Measurements from ENCODE around the gene CPSF7. TPM values are rescaled to one million over a fixed set of nuclear protein-coding genes. Genes with fewer than 3 reads are reported as not detected.

Gene CPSF7
- polyA plus RNA-seq, 1 of the 3 experiments (the other 2 are of a cell fraction): 44.0 TPM

GRCh38 chr11:61406991-61407728 lies 22.6 kb downstream of the CPSF7 start:
- no peak overlapping the region for H3K9ac ChIP-seq
- H3K27me3 ChIP-seq (ENCODE audit: insufficient read depth): no peaks in the 10 kb centered on the region
- peaks cover 18% of the 10 kb centered on the region; the same call in 1 of the 2 replicates for H3K79me2 ChIP-seq (ENCODE audit: insufficient read depth)
- H3F3A ChIP-seq (replicated peaks; ENCODE audit: insufficient read depth): peaks cover 10% of the 10 kb centered on the region
- no peaks in the 10 kb centered on the region for H3K4me1 ChIP-seq (ENCODE audit: control insufficient read depth in 1 of 2, insufficient read depth in 2 of 2, low read depth in 1 of 2, low read length in 1 of 2)
- H4K20me1 ChIP-seq (ENCODE audit: insufficient read depth): 0 out of 2 replicates have a peak, but pooled peaks cover 6% of the 10 kb centered on the region
- H3K27ac ChIP-seq (ENCODE audit: low read depth in 2 of 2, low read length in 1 of 2): no peak overlapping the region
- 94% methylated on average over 5 of the region's 5 CpGs for WGBS (ENCODE audit: low lambda C conversion rate)
- H3K36me3 ChIP-seq (replicated peaks in 1 of 2; ENCODE audit: control insufficient read depth in 1 of 2, insufficient read depth in 2 of 2, low read length in 1 of 2): peaks cover 81 to 84% of the 10 kb centered on the region in 2 experiments
- no peaks in the 10 kb centered on the region for H3K9me2 ChIP-seq
- H3K4me2 ChIP-seq: no peak overlapping the region
- H2AFZ ChIP-seq (ENCODE audit: low read depth): no peak overlapping the region
- CTCF ChIA-PET: interaction anchor here (1.0 to 1.9 kb wide), 3 partner anchors 21 to 28 kb away, joined by 3 to 6 read pairs (median 4); no protein-coding TSS in a partner anchor
- DNase-seq: no peak
- no peak overlapping the region for H3K4me3 ChIP-seq (ENCODE audit: low read depth in 2 of 2, low read length in 1 of 2)
- no peaks in the 10 kb centered on the region for H3K9me3 ChIP-seq
- POLR2A ChIA-PET: no interaction called here
- TF ChIP-seq ELF1 (IDR thresholded peaks at IDR 0.05) (no peak), MAX (IDR thresholded peaks at IDR 0.05; ENCODE audit: low read depth) (no peak), EP300 (IDR thresholded peaks at IDR 0.05; ENCODE audit: borderline replicate concordance in 1 of 2, low read depth in 1 of 2, low read length in 1 of 2) (no peak), PBX3 (IDR thresholded peaks at IDR 0.05) (no peak), RAD21 (IDR thresholded peaks at IDR 0.05; ENCODE audit: low read length) (no peak), EZH2phosphoT487 (IDR thresholded peaks at IDR 0.05; ENCODE audit: borderline replicate concordance, low read depth) (no peak), JUND (IDR thresholded peaks at IDR 0.05) (no peak), SMC3 (IDR thresholded peaks at IDR 0.05; ENCODE audit: low read depth, low read length) (no peak), MXI1 (IDR thresholded peaks at IDR 0.05; ENCODE audit: low read depth, low read length) (no peak), NRF1 (IDR thresholded peaks at IDR 0.05; ENCODE audit: low read depth, low read length) (no peak), NFIC (IDR thresholded peaks at IDR 0.05; ENCODE audit: borderline replicate concordance) (no peak), YY1 (IDR thresholded peaks at IDR 0.05; ENCODE audit: low read depth) (no peak), SIN3A (IDR thresholded peaks at IDR 0.05; ENCODE audit: borderline replicate concordance, low read depth, low read length) (no peak), GABPA (IDR thresholded peaks at IDR 0.05; ENCODE audit: low read depth) (no peak), CHD2 (IDR thresholded peaks at IDR 0.05; ENCODE audit: low read length, partially characterized antibody) (no peak), MEF2A (IDR thresholded peaks at IDR 0.05; ENCODE audit: borderline replicate concordance, low read depth) (no peak), FOXM1 (IDR thresholded peaks at IDR 0.05; ENCODE audit: low read depth) (no peak), USF2 (IDR thresholded peaks at IDR 0.05; ENCODE audit: borderline replicate concordance, low read depth, low read length) (no peak)
- TF ChIP-seq, protein P1, sequence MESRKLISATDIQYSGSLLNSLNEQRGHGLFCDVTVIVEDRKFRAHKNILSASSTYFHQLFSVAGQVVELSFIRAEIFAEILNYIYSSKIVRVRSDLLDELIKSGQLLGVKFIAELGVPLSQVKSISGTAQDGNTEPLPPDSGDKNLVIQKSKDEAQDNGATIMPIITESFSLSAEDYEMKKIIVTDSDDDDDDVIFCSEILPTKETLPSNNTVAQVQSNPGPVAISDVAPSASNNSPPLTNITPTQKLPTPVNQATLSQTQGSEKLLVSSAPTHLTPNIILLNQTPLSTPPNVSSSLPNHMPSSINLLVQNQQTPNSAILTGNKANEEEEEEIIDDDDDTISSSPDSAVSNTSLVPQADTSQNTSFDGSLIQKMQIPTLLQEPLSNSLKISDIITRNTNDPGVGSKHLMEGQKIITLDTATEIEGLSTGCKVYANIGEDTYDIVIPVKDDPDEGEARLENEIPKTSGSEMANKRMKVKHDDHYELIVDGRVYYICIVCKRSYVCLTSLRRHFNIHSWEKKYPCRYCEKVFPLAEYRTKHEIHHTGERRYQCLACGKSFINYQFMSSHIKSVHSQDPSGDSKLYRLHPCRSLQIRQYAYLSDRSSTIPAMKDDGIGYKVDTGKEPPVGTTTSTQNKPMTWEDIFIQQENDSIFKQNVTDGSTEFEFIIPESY (IDR thresholded peaks at IDR 0.05; ENCODE audit: borderline replicate concordance, low read depth): no peak
- TF ChIP-seq, protein P2, sequence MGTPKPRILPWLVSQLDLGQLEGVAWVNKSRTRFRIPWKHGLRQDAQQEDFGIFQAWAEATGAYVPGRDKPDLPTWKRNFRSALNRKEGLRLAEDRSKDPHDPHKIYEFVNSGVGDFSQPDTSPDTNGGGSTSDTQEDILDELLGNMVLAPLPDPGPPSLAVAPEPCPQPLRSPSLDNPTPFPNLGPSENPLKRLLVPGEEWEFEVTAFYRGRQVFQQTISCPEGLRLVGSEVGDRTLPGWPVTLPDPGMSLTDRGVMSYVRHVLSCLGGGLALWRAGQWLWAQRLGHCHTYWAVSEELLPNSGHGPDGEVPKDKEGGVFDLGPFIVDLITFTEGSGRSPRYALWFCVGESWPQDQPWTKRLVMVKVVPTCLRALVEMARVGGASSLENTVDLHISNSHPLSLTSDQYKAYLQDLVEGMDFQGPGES (IDR thresholded peaks at IDR 0.05; ENCODE audit: low read depth, low read length): no peak
